Heart left ventricle (tissue), 16 donors: ENCODE measurements around the gene SPP2. TPM values are rescaled to one million over a fixed set of nuclear protein-coding genes. Genes with fewer than 3 reads are reported as not detected.

ENCODE experiments used
- ATAC-seq, 4 donors: fragments of 200-7000 bp; cut with Tn5 transposase; one replicate each; pipeline ENCODE4 v1.9.1; 2020 to 2022; ENCODE audit warnings: moderate library complexity in 4 of 4, mild to moderate bottlenecking in 3 of 4, moderate number of reproducible peaks in 1 of 4
- DNase-seq, 5 donors: peaks; one replicate each; pipeline ENCODE4 v3.0.0-alpha.2; 2020
- H3K27ac ChIP-seq, 12 donors: fragments of 200-600 bp; sonication (generic) in 4 of 12; one replicate each; pipeline versions ENCODE4 v1.5.0 to v1.8.0; 2016 to 2022; ENCODE audit warnings: mild to moderate bottlenecking in 2 of 12
- H3K27me3 ChIP-seq, 9 donors: fragments of 200-600 bp; sonication (generic) in 2 of 9; one replicate each; pipeline versions ENCODE4 v1.5.1 to v1.8.0; 2016 to 2022; ENCODE audit warnings: mild to moderate bottlenecking in 3 of 9
- H3K36me3 ChIP-seq, 9 donors: fragments of 200-600 bp; sonication (generic) in 2 of 9; one replicate each; pipeline versions ENCODE4 v1.5.0 to v1.8.0; 2018 to 2022; ENCODE audit warnings: mild to moderate bottlenecking in 2 of 9
- H3K4me1 ChIP-seq, 12 donors: fragments of 200-600 bp; sonication (generic) in 4 of 12; one replicate each; pipeline versions ENCODE4 v1.5.0 to v1.8.0; 2016 to 2022; ENCODE audit warnings: mild to moderate bottlenecking in 3 of 12
- H3K4me3 ChIP-seq, 12 donors: fragments of 200-600 bp; sonication (generic) in 4 of 12; one replicate each; pipeline versions ENCODE4 v1.5.0 to v1.8.0; 2017 to 2022; ENCODE audit warnings: mild to moderate bottlenecking in 9 of 12, moderate library complexity in 4 of 12
- H3K9me3 ChIP-seq, 12 donors: fragments of 200-600 bp; sonication (generic) in 4 of 12; one replicate each; pipeline versions ENCODE4 v1.5.0 to v1.8.0; 2016 to 2022; ENCODE audit warnings: mild to moderate bottlenecking in 1 of 12
- CTCF ChIP-seq, 12 donors: fragments of 200-600 bp; sonication (generic) in 4 of 12; IDR thresholded peaks; one replicate each; pipeline versions ENCODE4 v1.5.0 to v1.8.0; 2018 to 2022; ENCODE audit warnings: antibody characterized with exemption in 12 of 12, mild to moderate bottlenecking in 5 of 12
- POLR2A ChIP-seq, 2 donors: fragments of 450-650 bp; IDR thresholded peaks; one replicate each; pipeline ENCODE4 v1.6.1; 2017; ENCODE audit warnings: antibody characterized with exemption in 2 of 2, mild to moderate bottlenecking in 2 of 2, moderate library complexity in 2 of 2
- WGBS, 4 donors: extraction: QIAGEN DNeasy Blood & Tissue Kit in 2 of 4; methylation state at CpG; one replicate each; pipeline versions ENCODE4 v1.1.5 to v1.1.7; 2013 to 2018; 5-methylcytosine and 5-hydroxymethylcytosine counted together
- intact Hi-C, 10 donors: fragments of 100-400 bp; cut with DNase I; formaldehyde crosslinking; loops; one replicate each; pipeline versions ENCODE4 v1.11.1 to v1.14.2; 2022
- polyA plus RNA-seq, 2 donors: library from polyadenylated mRNA; stranded (reverse); fragments of 200-250 nt; gene quantifications; one replicate each; pipeline ENCODE4 v1.2.3, GENCODE V29; 2013
- total RNA-seq, 9 donors: library from RNA; depleted of rRNA in 2 of 9; stranded (reverse); fragments of >200 nt in 2 of 9; fragmentation: NEBNext Ultra II Directional in 3 of 9; extraction: Animal tissue kit (Norgen Biotek cat#: 25700) in 3 of 9; gene quantifications; one replicate each; pipeline versions ENCODE4 v1.1.0 to v1.2.4, GENCODE V29; 2016 to 2023
- donor health status: ischemic (EF 13 %, LVEDD 7.1; RV severe dilation, severe dysfunction).
- donor health status: healthy with polysubstance abuse.
- donor health status: DM: no; HTN: yes; CAD: no.
- donor health status: DM: no; HTN: no; CAD: no.
- donor health status: ischemic (EF 25% LVEDD 6.9; RV normal size, moderate dysfunction).
- donor health status: ischemic (EF 25% LVEDD 5.7; RV mildly dilated, moderate dysfunction).
- donor health status: healthy.
- donor health status: DM: yes; HTN: yes; CAD: no.
- donor health status: ischemic (EF 35%, LVEDD 5.7; RV mildly dilated, moderate dysfunction).
- donor health status: nonischemic (EF 11% LVEDD 7.7; RV severe dilation, severe dysfunction).
- donor health status: DM: yes; HTN: yes; CAD: no.
- donor health status: PGD.
- donor health status: ischemic (EF 29% LVEDD 5.4; RV normal size, mild dysfunction).
- donor health status: nonischemic (EF 23%, LVEDD 6.1; RV moderate dilation, normal function).

SPP2 gene
- total and polyA plus RNA-seq, 11 donors = not detected

GRCh38 chr2:234083572-234084348 lies 33.3 kb downstream of the SPP2 start:
- H3K27me3 ChIP-seq = peaks cover 0 to 3% (median 0%) of the 10 kb centered on the region in 9 donors

GRCh38 chr2:234091432-234091879 lies 41.0 kb downstream of the SPP2 start:
- H3K9me3 ChIP-seq = peaks cover 0 to 22% (median 2%) of the 10 kb centered on the region in 12 donors
- TF ChIP-seq CTCF (IDR thresholded peaks at IDR 0.05) (no peak), POLR2A (IDR thresholded peaks at IDR 0.05) (no peak)
- intact Hi-C loops = no loop called here
- H3K36me3 ChIP-seq = no peaks in the 10 kb centered on the region
- peaks cover 0 to 8% (median 0%) of the 10 kb centered on the region in 12 donors for H3K4me1 ChIP-seq
- 21 to 39% (median 23%) methylated on average over 5 of the region's 5 CpGs for WGBS, 4 donors
- no peak for DNase-seq
- no peak for ATAC-seq
- H3K27ac ChIP-seq = no peak overlapping the region
- H3K27me3 ChIP-seq = peaks cover 0 to 23% (median 0%) of the 10 kb centered on the region in 9 donors
- no peak overlapping the region for H3K4me3 ChIP-seq

More at GRCh38 chr2:234083572-234084348, 33.3 kb downstream of the SPP2 start:
- H3K9me3 ChIP-seq = peaks cover 0 to 19% (median 2%) of the 10 kb centered on the region in 12 donors
- no peak for DNase-seq
- no peak overlapping the region for H3K4me3 ChIP-seq
- intact Hi-C loops = no loop called here
- no peak overlapping the region for H3K27ac ChIP-seq
- TF ChIP-seq POLR2A (IDR thresholded peaks at IDR 0.05) = no peak
- TF ChIP-seq CTCF (IDR thresholded peaks at IDR 0.05) = no peak
- WGBS, 4 donors = 66 to 77% (median 74%) methylated on average over 7 of the region's 7 CpGs
- H3K4me1 ChIP-seq = no peaks in the 10 kb centered on the region
- no peaks in the 10 kb centered on the region for H3K36me3 ChIP-seq
- ATAC-seq = no peak

- DNase-seq (no peak), ATAC-seq (no peak)
- Histone ChIP-seq H3K27ac (no peak overlapping the region), H3K4me3 (no peak overlapping the region), H3K9me3 (peaks cover 0 to 22% (median 2%) of the 10 kb centered on the region in 12 donors), H3K27me3 (peaks cover 0 to 23% (median 0%) of the 10 kb centered on the region in 9 donors), H3K4me1 (peaks cover 0 to 8% (median 0%) of the 10 kb centered on the region in 12 donors), H3K36me3 (no peaks in the 10 kb centered on the region)
- TF ChIP-seq POLR2A (IDR thresholded peaks at IDR 0.05) (no peak), CTCF (IDR thresholded peaks at IDR 0.05) (no peak)
- 23 to 33% (median 27%) methylated on average over 7 of the region's 7 CpGs for WGBS, 4 donors
- intact Hi-C loops = no loop called here
Measured at GRCh38 chr2:234091883-234092282, 41.4 kb downstream of the SPP2 start.

- intact Hi-C loops = no loop called here
- Histone ChIP-seq H3K9me3 (peaks cover 0 to 17% (median 2%) of the 10 kb centered on the region in 12 donors), H3K27ac (no peak overlapping the region), H3K4me1 (peaks cover 0 to 8% (median 0%) of the 10 kb centered on the region in 12 donors), H3K4me3 (no peak overlapping the region), H3K27me3 (peaks cover 0 to 23% (median 0%) of the 10 kb centered on the region in 9 donors), H3K36me3 (no peaks in the 10 kb centered on the region)
- WGBS, 4 donors = 76 to 81% (median 78%) methylated on average over 3 of the region's 3 CpGs
- no peak for DNase-seq
- TF ChIP-seq CTCF (IDR thresholded peaks at IDR 0.05) (no peak), POLR2A (IDR thresholded peaks at IDR 0.05) (no peak)
- ATAC-seq = no peak
Measured at GRCh38 chr2:234092344-234092743, 41.8 kb downstream of the SPP2 start.
